PC-3 (cell line): Measurements from ENCODE around the gene SPACA9.

Experiments used
- EZH2 ChIP-seq: fragments of 300-600 bp; sonication (generic); IDR thresholded peaks from one replicate; pipeline ENCODE4 v1.6.1; 2017; ENCODE audit warnings: antibody characterized with exemption, mild to moderate bottlenecking, low read length; ENCODE audit not compliant: unreplicated experiment
- EZH2phosphoT487 ChIP-seq: fragments of 300-600 bp; sonication (generic); IDR thresholded peaks from 2 replicates; pipeline ENCODE4 v1.6.1; 2018; ENCODE audit warnings: mild to moderate bottlenecking, antibody characterized with exemption, low read length, borderline replicate concordance
- TF ChIP-seq, protein P1 (sequence below): fragments of 300-600 bp; sonication (generic); conservative IDR thresholded peaks from 2 replicates; pipeline ENCODE4 v1.5.1; 2017; ENCODE audit warnings: antibody characterized with exemption, low read depth, mild to moderate bottlenecking, low read length

GRCh38 chr9:132894346-132894745 is 15.6 kb downstream of the SPACA9 start:
- TF ChIP-seq, protein P1, sequence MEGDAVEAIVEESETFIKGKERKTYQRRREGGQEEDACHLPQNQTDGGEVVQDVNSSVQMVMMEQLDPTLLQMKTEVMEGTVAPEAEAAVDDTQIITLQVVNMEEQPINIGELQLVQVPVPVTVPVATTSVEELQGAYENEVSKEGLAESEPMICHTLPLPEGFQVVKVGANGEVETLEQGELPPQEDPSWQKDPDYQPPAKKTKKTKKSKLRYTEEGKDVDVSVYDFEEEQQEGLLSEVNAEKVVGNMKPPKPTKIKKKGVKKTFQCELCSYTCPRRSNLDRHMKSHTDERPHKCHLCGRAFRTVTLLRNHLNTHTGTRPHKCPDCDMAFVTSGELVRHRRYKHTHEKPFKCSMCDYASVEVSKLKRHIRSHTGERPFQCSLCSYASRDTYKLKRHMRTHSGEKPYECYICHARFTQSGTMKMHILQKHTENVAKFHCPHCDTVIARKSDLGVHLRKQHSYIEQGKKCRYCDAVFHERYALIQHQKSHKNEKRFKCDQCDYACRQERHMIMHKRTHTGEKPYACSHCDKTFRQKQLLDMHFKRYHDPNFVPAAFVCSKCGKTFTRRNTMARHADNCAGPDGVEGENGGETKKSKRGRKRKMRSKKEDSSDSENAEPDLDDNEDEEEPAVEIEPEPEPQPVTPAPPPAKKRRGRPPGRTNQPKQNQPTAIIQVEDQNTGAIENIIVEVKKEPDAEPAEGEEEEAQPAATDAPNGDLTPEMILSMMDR, result no peak
- TF ChIP-seq EZH2phosphoT487, result no peak
- no peak for TF ChIP-seq EZH2
